ENCODE measurements around the gene RAB40B.
"Not testable (repeated sequence)": the region's sequence is repeated elsewhere in the genome, so short reads cannot be mapped to it uniquely, and the experiment has no call there.

DNA sequence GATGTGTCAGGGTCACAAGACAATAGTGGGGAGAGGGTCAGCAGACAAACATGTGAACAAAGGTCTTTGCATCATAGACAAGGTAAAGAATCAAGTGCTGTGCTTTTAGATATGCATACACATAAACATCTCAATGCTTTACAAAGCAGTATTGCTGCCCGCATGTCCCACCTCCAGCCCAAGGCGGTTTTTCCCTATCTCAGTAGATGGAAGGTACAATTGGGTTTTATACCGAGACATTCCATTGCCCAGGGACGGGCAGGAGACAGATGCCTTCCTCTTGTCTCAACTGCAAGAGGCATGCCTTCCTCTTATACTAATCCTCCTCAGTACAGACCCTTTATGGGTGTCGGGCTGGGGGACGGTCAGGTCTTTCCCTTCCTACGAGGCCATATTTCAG lies 46.2 kb upstream of the RAB40B start:
- TF ChIP-seq, protein P1, sequence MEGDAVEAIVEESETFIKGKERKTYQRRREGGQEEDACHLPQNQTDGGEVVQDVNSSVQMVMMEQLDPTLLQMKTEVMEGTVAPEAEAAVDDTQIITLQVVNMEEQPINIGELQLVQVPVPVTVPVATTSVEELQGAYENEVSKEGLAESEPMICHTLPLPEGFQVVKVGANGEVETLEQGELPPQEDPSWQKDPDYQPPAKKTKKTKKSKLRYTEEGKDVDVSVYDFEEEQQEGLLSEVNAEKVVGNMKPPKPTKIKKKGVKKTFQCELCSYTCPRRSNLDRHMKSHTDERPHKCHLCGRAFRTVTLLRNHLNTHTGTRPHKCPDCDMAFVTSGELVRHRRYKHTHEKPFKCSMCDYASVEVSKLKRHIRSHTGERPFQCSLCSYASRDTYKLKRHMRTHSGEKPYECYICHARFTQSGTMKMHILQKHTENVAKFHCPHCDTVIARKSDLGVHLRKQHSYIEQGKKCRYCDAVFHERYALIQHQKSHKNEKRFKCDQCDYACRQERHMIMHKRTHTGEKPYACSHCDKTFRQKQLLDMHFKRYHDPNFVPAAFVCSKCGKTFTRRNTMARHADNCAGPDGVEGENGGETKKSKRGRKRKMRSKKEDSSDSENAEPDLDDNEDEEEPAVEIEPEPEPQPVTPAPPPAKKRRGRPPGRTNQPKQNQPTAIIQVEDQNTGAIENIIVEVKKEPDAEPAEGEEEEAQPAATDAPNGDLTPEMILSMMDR (optimal IDR thresholded peaks at IDR 0.05 in 1 of 3, IDR thresholded peaks at IDR 0.05 in 1 of 3, conservative IDR thresholded peaks at IDR 0.05 in 1 of 3; ENCODE audit: extremely low read depth in 1 of 3, insufficient read depth in 2 of 3, low read length in 3 of 3) = not testable (repeated sequence)
- not testable (repeated sequence) for TF ChIP-seq EZH2 (IDR thresholded peaks at IDR 0.05; ENCODE audit: low read length)
